A549 (cell line): ENCODE results near the gene NEDD4L. TPM values are rescaled to one million over a fixed set of nuclear protein-coding genes. Genes with fewer than 3 reads are reported as not detected.

Experiments used
- ATAC-seq, 2 experiments: fragments of 200-7000 bp in 1 of 2; fragments of >200 bp in 1 of 2; cut with Nextera tagmentation in 1 of 2; cut with Tn5 transposase in 1 of 2; 3 replicates each; pipeline versions ENCODE4 v1.8.0 to v1.9.1; 2018 to 2020; ENCODE audit warnings: mild to moderate bottlenecking in 1 of 2, moderate library complexity in 1 of 2
- CTCF ChIA-PET: fragments of 300-600 bp; sonication (Branson Sonifier 250); formaldehyde crosslinking; extraction: SDS; loops from one replicate; lab custom pipeline; 2021; ENCODE audit warnings: antibody characterized with exemption, inconsistent platforms; lab: Yijun Ruan, JAX
- POLR2A ChIA-PET: fragments of 350-600 bp; formaldehyde crosslinking; extraction: SDS; loops from one replicate; lab custom pipeline; 2021; ENCODE audit warnings: antibody characterized with exemption, inconsistent platforms; lab: Yijun Ruan, JAX
- DNase-seq, 2 experiments: peaks; one replicate each; pipeline versions ENCODE4 v3.0.0 to v3.0.0-alpha.2; 2011 to 2016; ENCODE audit warnings: low read depth in 1 of 2, low spot score in 1 of 2
- FAIRE-seq: peaks from 2 replicates; lab custom pipeline; 2011; peaks lifted over from hg19 to GRCh38; lab: Jason Lieb, UNC
- H3K27ac ChIP-seq, 2 experiments: fragments of >200 bp; sonication (Bioruptor Twin); formaldehyde crosslinking; 3 replicates each; pipeline ENCODE4 v1.5.1; 2016 to 2017
- H3K4me1 ChIP-seq: fragments of >200 bp; sonication (Bioruptor Twin); formaldehyde crosslinking; 3 replicates; pipeline ENCODE4 v1.6.1; 2016
- H3K4me2 ChIP-seq: fragments of >200 bp; sonication (Bioruptor Twin); formaldehyde crosslinking; 3 replicates; pipeline ENCODE4 v1.6.1; 2016
- H3K4me3 ChIP-seq: fragments of >200 bp; sonication (Bioruptor Twin); formaldehyde crosslinking; 3 replicates; pipeline ENCODE4 v1.5.1; 2016
- H3K9me3 ChIP-seq: fragments of >200 bp; sonication (Bioruptor Twin); formaldehyde crosslinking; 3 replicates; pipeline ENCODE4 v1.6.1; 2016
- ATOH8 ChIP-seq: fragments of 250-450 bp; sonication (Bioruptor Pico); IDR thresholded peaks from 2 replicates; pipeline ENCODE4 v1.5.0; 2020; ENCODE audit warnings: low read depth, mild to moderate bottlenecking, moderate library complexity
- BHLHE40 ChIP-seq: IDR thresholded peaks from 2 replicates; pipeline ENCODE4 v1.6.1; 2012; ENCODE audit warnings: low read depth, low read length, inconsistent platforms
- EHMT2 ChIP-seq: fragments of 200-600 bp; sonication (generic); IDR thresholded peaks from 2 replicates; pipeline ENCODE4 v1.6.1; 2016; ENCODE audit warnings: antibody characterized with exemption, low read depth, mild to moderate bottlenecking, moderate library complexity
- HES2 ChIP-seq: fragments of >200 bp; sonication (Bioruptor Twin); formaldehyde crosslinking; IDR thresholded peaks from 2 replicates; pipeline ENCODE4 v1.6.1; 2016
- HMGXB4 ChIP-seq: fragments of 250-450 bp; sonication (Bioruptor Pico); IDR thresholded peaks from 2 replicates; pipeline ENCODE4 v1.5.0; 2021; ENCODE audit warnings: mild to moderate bottlenecking, moderate library complexity, borderline replicate concordance
- JUN ChIP-seq, 2 experiments: fragments of >200 bp; sonication (Bioruptor Twin); formaldehyde crosslinking; IDR thresholded peaks; 2 replicates in 1 of 2; 3 replicates in 1 of 2; pipeline ENCODE4 v1.6.1; 2016 to 2017
- MAX ChIP-seq: IDR thresholded peaks from 2 replicates; pipeline ENCODE4 v1.6.1; 2012
- MYC ChIP-seq: IDR thresholded peaks from 2 replicates; pipeline ENCODE4 v1.6.1; 2012; ENCODE audit warnings: mild to moderate bottlenecking, inconsistent platforms, low read length, improper control_type of control experiment, borderline replicate concordance
- NFE2L2 ChIP-seq: fragments of 150-350 bp; conservative IDR thresholded peaks from 2 replicates; pipeline ENCODE4 v1.6.1; 2014; ENCODE audit warnings: low read length
- PBX3 ChIP-seq: IDR thresholded peaks from 2 replicates; pipeline ENCODE4 v1.6.1; 2012
- RCOR1 ChIP-seq: fragments of 150-350 bp; IDR thresholded peaks from 2 replicates; pipeline ENCODE4 v1.6.1; 2014; ENCODE audit warnings: antibody characterized with exemption, low read length, low read depth
- REST ChIP-seq: fragments of 200-600 bp; sonication (generic); IDR thresholded peaks from 2 replicates; pipeline ENCODE4 v1.6.1; 2016; ENCODE audit warnings: antibody characterized with exemption, mild to moderate bottlenecking, moderate library complexity
- RFX5 ChIP-seq: fragments of 450-650 bp; IDR thresholded peaks from 2 replicates; pipeline ENCODE4 v1.7.1; 2014; ENCODE audit warnings: antibody characterized with exemption, mild to moderate bottlenecking, moderate library complexity
- SREBF2 ChIP-seq: fragments of 450-650 bp; IDR thresholded peaks from 2 replicates; pipeline ENCODE4 v1.6.1; 2014; ENCODE audit warnings: mild to moderate bottlenecking, moderate library complexity
- ZFP36 ChIP-seq: fragments of 450-650 bp; IDR thresholded peaks from 2 replicates; pipeline ENCODE4 v1.6.1; 2014; ENCODE audit warnings: borderline replicate concordance; ENCODE audit not compliant: partially characterized antibody
- ZNF302 ChIP-seq: fragments of 250-450 bp; sonication (Bioruptor Pico); IDR thresholded peaks from 2 replicates; pipeline ENCODE4 v1.9.0; 2021; ENCODE audit warnings: inconsistent platforms, mild to moderate bottlenecking, moderate library complexity
- ZSCAN20 ChIP-seq: fragments of 250-450 bp; sonication (Bioruptor Pico); IDR thresholded peaks from 2 replicates; pipeline ENCODE4 v1.8.0; 2022; ENCODE audit warnings: mild to moderate bottlenecking, moderate library complexity
- WGBS: methylation state at CpG from one replicate; pipeline ENCODE4 v1.1.6; 2017; ENCODE audit errors: missing lambda C conversion rate; 5-methylcytosine and 5-hydroxymethylcytosine counted together
- polyA plus RNA-seq, 4 experiments: library from polyadenylated mRNA; depleted of rRNA in 3 of 4; stranded (reverse); fragments of >200 nt; fragmentation: RNase III in 1 of 4; extraction: RNeasy Plus Mini Kit Qiagen cat#74134 plus additional on column Dnase treatment in 1 of 4; gene quantifications; 2 replicates in 3 of 4; 3 replicates in 1 of 4; pipeline ENCODE4 v1.2.3, GENCODE V29; 2011 to 2017

NEDD4L gene
- polyA plus RNA-seq, 2 of the 4 experiments (the other 2 are of a cell fraction), result 18.0 to 36.5 TPM

- H3K4me1 ChIP-seq, result peaks cover 35% of the 10 kb centered on the region
- FAIRE-seq (no peak), ATAC-seq (no peak), DNase-seq (no peak)
- WGBS, result 93% methylated on average over 3 of the region's 3 CpGs
- H3K9me3 ChIP-seq, result no peaks in the 10 kb centered on the region
- H3K4me2 ChIP-seq, result no peak overlapping the region
- CTCF ChIA-PET, result interaction anchor here (1.2 to 2.0 kb wide), 3 partner anchors 13 to 25 kb away, joined by 3 to 6 read pairs (median 3); no protein-coding TSS in a partner anchor
- no peak overlapping the region for H3K4me3 ChIP-seq
- TF ChIP-seq MAX (no peak), EHMT2 (no peak), PBX3 (no peak), RCOR1 (no peak), HMGXB4 (CRISPR knock-in tag) (no peak), SREBF2 (no peak), MYC (no peak), HES2 (no peak), ATOH8 (CRISPR knock-in tag) (no peak), BHLHE40 (no peak), ZSCAN20 (CRISPR knock-in tag) (no peak), NFE2L2 (no peak), ZNF302 (CRISPR knock-in tag) (no peak), REST (no peak), ZFP36 (no peak), JUN (IDR thresholded peaks at IDR 0.05) (no peak), RFX5 (no peak)
- TF ChIP-seq, all 56 proteins: peak for 0
- POLR2A ChIA-PET, result no interaction called here
- no peak overlapping the region for H3K27ac ChIP-seq
These were observed 160.9 kb downstream of the NEDD4L start for GRCh38 chr18:58204776-58205442.
